Neural cell (in vitro differentiated cells): ENCODE data around the gene SH3PXD2B. TPM values are rescaled to one million over a fixed set of nuclear protein-coding genes. Genes with fewer than 3 reads are reported as not detected.

Experiments used
- H2AFZ ChIP-seq: fragments of 200-600, 300-800 bp; sonication (generic), shearing (Covaris generic); 2 replicates; pipeline ENCODE4 v1.6.0; 2014; ENCODE audit warnings: low read depth, mild to moderate bottlenecking, antibody characterized with exemption, low read length, moderate library complexity
- H3F3A ChIP-seq: fragments of 200-600 bp; shearing (Covaris generic); 2 replicates; pipeline ENCODE4 v1.6.1; 2016; ENCODE audit warnings: mild to moderate bottlenecking, moderate library complexity, mixed read lengths, antibody characterized with exemption, low read length; ENCODE audit not compliant: insufficient read depth, poor library complexity, severe bottlenecking
- H3K27ac ChIP-seq: fragments of 200-600, 300-800 bp; sonication (generic), shearing (Covaris generic); 2 replicates; pipeline ENCODE4 v1.5.1; 2014; ENCODE audit warnings: mild to moderate bottlenecking, low read length, moderate library complexity
- H3K27me3 ChIP-seq: fragments of 300-800, 200-600 bp; sonication (generic), shearing (Covaris generic); 2 replicates; pipeline ENCODE4 v1.6.0; 2014; ENCODE audit warnings: mild to moderate bottlenecking, low read depth, low read length, moderate library complexity; ENCODE audit not compliant: insufficient read depth
- H3K36me3 ChIP-seq: fragments of 300-800, 200-600 bp; sonication (generic), shearing (Covaris generic); 2 replicates; pipeline ENCODE4 v1.5.1; 2014; ENCODE audit warnings: mild to moderate bottlenecking, antibody characterized with exemption, low read length, moderate library complexity; ENCODE audit not compliant: insufficient read depth
- H3K4me2 ChIP-seq: fragments of 300-800, 200-600 bp; sonication (generic), shearing (Covaris generic); 2 replicates; pipeline ENCODE4 v1.6.0; 2014; ENCODE audit warnings: mild to moderate bottlenecking, low read length
- H3K4me3 ChIP-seq: fragments of 300-800, 200-600 bp; sonication (generic), shearing (Covaris generic); 2 replicates; pipeline ENCODE4 v1.5.1; 2014; ENCODE audit warnings: mild to moderate bottlenecking, low read length, moderate library complexity
- H3K79me2 ChIP-seq: fragments of 200-600 bp; shearing (Covaris generic); replicated peaks from 2 replicates; pipeline ENCODE4 v1.6.0; 2014; ENCODE audit warnings: mild to moderate bottlenecking, low read length, moderate library complexity; ENCODE audit not compliant: insufficient read depth
- H3K9ac ChIP-seq: fragments of 300-800, 200-600 bp; sonication (generic), shearing (Covaris generic); 2 replicates; pipeline ENCODE4 v1.6.1; 2016; ENCODE audit warnings: mild to moderate bottlenecking, low read length, mixed read lengths
- H3K9me2 ChIP-seq: fragments of 200-600 bp; shearing (Covaris generic); 2 replicates; pipeline ENCODE4 v1.6.1; 2016; ENCODE audit warnings: mild to moderate bottlenecking, low read length, mixed read lengths; ENCODE audit not compliant: insufficient read depth
- H3K9me3 ChIP-seq: fragments of 200-600, 300-800 bp; sonication (generic), shearing (Covaris generic); 2 replicates; pipeline ENCODE4 v1.6.1; 2016; ENCODE audit warnings: mild to moderate bottlenecking, mixed run types, low read length, moderate library complexity, mixed read lengths
- H4K20me1 ChIP-seq: fragments of 200-600 bp; shearing (Covaris generic); 2 replicates; pipeline ENCODE4 v1.6.1; 2016; ENCODE audit warnings: mild to moderate bottlenecking, mixed run types; ENCODE audit not compliant: insufficient read depth
- CTCF ChIP-seq: fragments of 450-650 bp; IDR thresholded peaks from 2 replicates; pipeline ENCODE4 v1.5.1; 2014; ENCODE audit warnings: antibody characterized with exemption, mild to moderate bottlenecking, moderate library complexity; ENCODE audit not compliant: poor library complexity, severe bottlenecking
- EP300 ChIP-seq: fragments of 450-650 bp; conservative IDR thresholded peaks from 2 replicates; pipeline ENCODE4 v1.6.1; 2014; ENCODE audit warnings: antibody characterized with exemption, mild to moderate bottlenecking, moderate library complexity; ENCODE audit not compliant: poor library complexity, severe bottlenecking
- EZH2 ChIP-seq: fragments of 200-600, 300-800 bp; shearing (Covaris generic), sonication (generic); IDR thresholded peaks from 2 replicates; pipeline ENCODE4 v1.6.1; 2014; ENCODE audit warnings: antibody characterized with exemption, low read length, borderline replicate concordance, mild to moderate bottlenecking; ENCODE audit not compliant: insufficient read depth, poor library complexity, severe bottlenecking
- MXI1 ChIP-seq: fragments of 450-650 bp; conservative IDR thresholded peaks from 2 replicates; pipeline ENCODE4 v1.6.1; 2014; ENCODE audit warnings: antibody characterized with exemption, mild to moderate bottlenecking; ENCODE audit not compliant: poor library complexity, severe bottlenecking
- POLR2AphosphoS5 ChIP-seq: IDR thresholded peaks from 2 replicates; pipeline ENCODE4 v1.6.1; 2012
- RAD21 ChIP-seq: fragments of 450-650 bp; conservative IDR thresholded peaks from 2 replicates; pipeline ENCODE4 v1.6.1; 2014; ENCODE audit warnings: antibody characterized with exemption, mild to moderate bottlenecking, moderate library complexity
- SMC3 ChIP-seq: fragments of 450-650 bp; conservative IDR thresholded peaks from 2 replicates; pipeline ENCODE4 v1.6.1; 2014; ENCODE audit warnings: antibody characterized with exemption, mild to moderate bottlenecking, moderate library complexity; ENCODE audit not compliant: poor library complexity
- TAF1 ChIP-seq: IDR thresholded peaks from 2 replicates; pipeline ENCODE4 v1.6.1; 2012; ENCODE audit warnings: low read depth
- polyA plus RNA-seq: library from polyadenylated mRNA; depleted of rRNA; stranded (reverse); fragments of >200 nt; gene quantifications from 2 replicates; pipeline ENCODE4 v1.2.3, GENCODE V29; 2014
- TF ChIP-seq, protein P1 (sequence below): IDR thresholded peaks from 2 replicates; pipeline ENCODE4 v1.6.1; 2012; ENCODE audit warnings: borderline replicate concordance

Gene SH3PXD2B
- polyA plus RNA-seq, 1 donor from 2014 or later = 11.7 TPM

- Histone ChIP-seq H3K9ac (no peak overlapping the region), H3K27ac (no peak overlapping the region), H3K4me2 (no peak overlapping the region)
These were observed 40.6 kb downstream of the SH3PXD2B start for GRCh38 chr5:172413601-172414171.

GRCh38 chr5:172412724-172413286 is 41.5 kb downstream of the SH3PXD2B start:
- Histone ChIP-seq H3K27me3 (no peaks in the 10 kb centered on the region), H3K9ac (no peak overlapping the region), H3K27ac (no peak overlapping the region)

More at GRCh38 chr5:172413601-172414171, 40.6 kb downstream of the SH3PXD2B start:
- no peak overlapping the region for H3K4me3 ChIP-seq
- no peaks in the 10 kb centered on the region for H3K27me3 ChIP-seq
- no peaks in the 10 kb centered on the region for H4K20me1 ChIP-seq
- no peaks in the 10 kb centered on the region for H3K79me2 ChIP-seq
- no peaks in the 10 kb centered on the region for H3K9me3 ChIP-seq
- no peak for TF ChIP-seq TAF1
- H2AFZ ChIP-seq = no peak overlapping the region
- no peaks in the 10 kb centered on the region for H3K9me2 ChIP-seq
- no peaks in the 10 kb centered on the region for H3F3A ChIP-seq
- no peaks in the 10 kb centered on the region for H3K36me3 ChIP-seq

More at GRCh38 chr5:172412724-172413286, 41.5 kb downstream of the SH3PXD2B start:
- H3K79me2 ChIP-seq = no peaks in the 10 kb centered on the region
- no peak overlapping the region for H2AFZ ChIP-seq
- H3K9me3 ChIP-seq = no peaks in the 10 kb centered on the region
- H3K4me3 ChIP-seq = no peak overlapping the region
- no peak overlapping the region for H3K4me2 ChIP-seq
- no peak for TF ChIP-seq CTCF
- no peak for TF ChIP-seq RAD21
- TF ChIP-seq SMC3 = no peak
- no peak for TF ChIP-seq MXI1
- no peak for TF ChIP-seq EP300
- TF ChIP-seq TAF1 = no peak
- TF ChIP-seq POLR2AphosphoS5 = no peak
- no peak for TF ChIP-seq EZH2
- TF ChIP-seq, protein P1, sequence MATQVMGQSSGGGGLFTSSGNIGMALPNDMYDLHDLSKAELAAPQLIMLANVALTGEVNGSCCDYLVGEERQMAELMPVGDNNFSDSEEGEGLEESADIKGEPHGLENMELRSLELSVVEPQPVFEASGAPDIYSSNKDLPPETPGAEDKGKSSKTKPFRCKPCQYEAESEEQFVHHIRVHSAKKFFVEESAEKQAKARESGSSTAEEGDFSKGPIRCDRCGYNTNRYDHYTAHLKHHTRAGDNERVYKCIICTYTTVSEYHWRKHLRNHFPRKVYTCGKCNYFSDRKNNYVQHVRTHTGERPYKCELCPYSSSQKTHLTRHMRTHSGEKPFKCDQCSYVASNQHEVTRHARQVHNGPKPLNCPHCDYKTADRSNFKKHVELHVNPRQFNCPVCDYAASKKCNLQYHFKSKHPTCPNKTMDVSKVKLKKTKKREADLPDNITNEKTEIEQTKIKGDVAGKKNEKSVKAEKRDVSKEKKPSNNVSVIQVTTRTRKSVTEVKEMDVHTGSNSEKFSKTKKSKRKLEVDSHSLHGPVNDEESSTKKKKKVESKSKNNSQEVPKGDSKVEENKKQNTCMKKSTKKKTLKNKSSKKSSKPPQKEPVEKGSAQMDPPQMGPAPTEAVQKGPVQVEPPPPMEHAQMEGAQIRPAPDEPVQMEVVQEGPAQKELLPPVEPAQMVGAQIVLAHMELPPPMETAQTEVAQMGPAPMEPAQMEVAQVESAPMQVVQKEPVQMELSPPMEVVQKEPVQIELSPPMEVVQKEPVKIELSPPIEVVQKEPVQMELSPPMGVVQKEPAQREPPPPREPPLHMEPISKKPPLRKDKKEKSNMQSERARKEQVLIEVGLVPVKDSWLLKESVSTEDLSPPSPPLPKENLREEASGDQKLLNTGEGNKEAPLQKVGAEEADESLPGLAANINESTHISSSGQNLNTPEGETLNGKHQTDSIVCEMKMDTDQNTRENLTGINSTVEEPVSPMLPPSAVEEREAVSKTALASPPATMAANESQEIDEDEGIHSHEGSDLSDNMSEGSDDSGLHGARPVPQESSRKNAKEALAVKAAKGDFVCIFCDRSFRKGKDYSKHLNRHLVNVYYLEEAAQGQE = no peak
- no peaks in the 10 kb centered on the region for H4K20me1 ChIP-seq
- no peaks in the 10 kb centered on the region for H3K36me3 ChIP-seq
- no peaks in the 10 kb centered on the region for H3F3A ChIP-seq
- no peaks in the 10 kb centered on the region for H3K9me2 ChIP-seq
